ENCODE results near the gene CACNA1B. TPM values are rescaled to one million over a fixed set of nuclear protein-coding genes. Genes with fewer than 3 reads are reported as not detected.
"Not testable (repeated sequence)": the region's sequence is repeated elsewhere in the genome, so short reads cannot be mapped to it uniquely, and the experiment has no call there.

CACNA1B gene
- total RNA-seq, 1 experiment from 2014 or later = not detected

DNA sequence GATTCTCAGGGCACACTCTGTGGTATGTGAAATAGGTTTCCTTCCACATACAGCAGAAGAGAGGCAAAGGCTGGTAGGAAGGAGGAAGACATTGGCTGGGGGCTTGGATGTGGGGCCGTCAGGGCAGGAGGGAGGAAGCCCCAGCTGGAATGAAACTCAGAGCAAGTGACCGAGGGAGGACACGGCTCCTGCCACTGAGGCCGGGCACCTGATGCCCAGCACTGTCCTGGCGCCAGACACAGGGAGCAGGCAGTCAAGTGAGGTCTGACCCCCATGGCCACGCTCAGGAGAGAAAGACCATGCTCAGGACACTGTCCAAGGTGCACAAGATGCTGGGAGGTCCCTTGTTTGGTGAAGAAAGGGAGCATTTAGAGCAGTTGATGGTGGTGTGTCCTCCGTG is 245.5 kb downstream of the CACNA1B start:
- Mint-ChIP-seq H3K9me3 (ENCODE audit: low read depth, unreplicated experiment) (no peaks in the 10 kb centered on the region), H3K36me3 (ENCODE audit: insufficient read depth, unreplicated experiment) (peaks cover 5% of the 10 kb centered on the region), H3K27ac (ENCODE audit: unreplicated experiment) (no peak overlapping the region), H3K4me1 (ENCODE audit: low read depth, unreplicated experiment) (no peaks in the 10 kb centered on the region), H3K4me3 (ENCODE audit: low read depth, unreplicated experiment) (no peak overlapping the region), H3K27me3 (ENCODE audit: unreplicated experiment) (peaks cover 25% of the 10 kb centered on the region)
- no TSS peak for BruUV-seq (replicated peaks)
- intact Hi-C loops (cut with micrococcal nuclease; ENCODE audit: unreplicated experiment) = no loop called here
- DNase-seq = no peak
- CTCF ChIA-PET = no interaction called here
- TF ChIP-seq, protein P1, sequence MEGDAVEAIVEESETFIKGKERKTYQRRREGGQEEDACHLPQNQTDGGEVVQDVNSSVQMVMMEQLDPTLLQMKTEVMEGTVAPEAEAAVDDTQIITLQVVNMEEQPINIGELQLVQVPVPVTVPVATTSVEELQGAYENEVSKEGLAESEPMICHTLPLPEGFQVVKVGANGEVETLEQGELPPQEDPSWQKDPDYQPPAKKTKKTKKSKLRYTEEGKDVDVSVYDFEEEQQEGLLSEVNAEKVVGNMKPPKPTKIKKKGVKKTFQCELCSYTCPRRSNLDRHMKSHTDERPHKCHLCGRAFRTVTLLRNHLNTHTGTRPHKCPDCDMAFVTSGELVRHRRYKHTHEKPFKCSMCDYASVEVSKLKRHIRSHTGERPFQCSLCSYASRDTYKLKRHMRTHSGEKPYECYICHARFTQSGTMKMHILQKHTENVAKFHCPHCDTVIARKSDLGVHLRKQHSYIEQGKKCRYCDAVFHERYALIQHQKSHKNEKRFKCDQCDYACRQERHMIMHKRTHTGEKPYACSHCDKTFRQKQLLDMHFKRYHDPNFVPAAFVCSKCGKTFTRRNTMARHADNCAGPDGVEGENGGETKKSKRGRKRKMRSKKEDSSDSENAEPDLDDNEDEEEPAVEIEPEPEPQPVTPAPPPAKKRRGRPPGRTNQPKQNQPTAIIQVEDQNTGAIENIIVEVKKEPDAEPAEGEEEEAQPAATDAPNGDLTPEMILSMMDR (IDR thresholded peaks at IDR 0.05; ENCODE audit: unreplicated experiment) = no peak

DNA sequence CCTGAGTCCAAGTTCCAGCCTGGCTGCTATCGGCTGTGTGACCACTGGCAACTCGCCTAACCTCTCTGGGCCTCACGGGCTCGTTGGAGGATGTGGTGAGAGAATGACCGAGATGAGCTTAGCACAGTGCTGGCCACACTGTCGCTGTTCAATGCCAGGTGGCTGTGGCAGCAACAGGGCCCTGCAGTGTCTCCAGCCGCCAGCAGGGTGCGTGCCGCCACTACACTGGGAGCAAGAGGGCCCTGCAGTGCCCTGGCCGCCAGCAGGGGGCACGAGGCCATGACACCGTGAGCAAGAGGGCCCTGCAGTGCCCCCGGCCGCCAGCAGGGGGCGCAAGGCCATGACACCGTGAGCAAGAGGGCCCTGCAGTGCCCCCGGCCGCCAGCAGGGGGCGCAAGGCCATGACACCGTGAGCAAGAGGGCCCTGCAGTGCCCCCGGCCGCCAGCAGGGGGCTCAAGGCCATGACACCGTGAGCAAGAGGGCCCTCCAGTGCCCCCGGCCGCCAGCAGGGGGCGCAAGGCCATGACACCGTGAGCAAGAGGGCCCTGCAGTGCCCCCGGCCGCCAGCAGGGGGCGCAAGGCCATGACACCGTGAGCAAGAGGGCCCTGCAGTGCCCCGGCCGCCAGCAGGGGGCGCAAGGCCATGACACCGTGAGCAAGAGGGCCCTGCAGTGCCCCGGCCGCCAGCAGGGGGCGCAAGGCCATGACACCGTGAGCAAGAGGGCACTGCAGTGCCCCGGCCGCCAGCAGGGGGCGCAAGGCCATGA is 248.7 kb downstream of the CACNA1B start:
- BruUV-seq (replicated peaks); H3K4me1 Mint-ChIP-seq (ENCODE audit: low read depth, unreplicated experiment); CTCF ChIA-PET; H3K9me3 Mint-ChIP-seq (ENCODE audit: low read depth, unreplicated experiment); H3K36me3 Mint-ChIP-seq (ENCODE audit: insufficient read depth, unreplicated experiment); H3K4me3 Mint-ChIP-seq (ENCODE audit: low read depth, unreplicated experiment); intact Hi-C loops (cut with micrococcal nuclease; ENCODE audit: unreplicated experiment); H3K27ac Mint-ChIP-seq (ENCODE audit: unreplicated experiment); DNase-seq: not testable (repeated sequence)
- H3K27me3 Mint-ChIP-seq (ENCODE audit: unreplicated experiment) = peaks cover 12% of the 10 kb centered on the region

DNA sequence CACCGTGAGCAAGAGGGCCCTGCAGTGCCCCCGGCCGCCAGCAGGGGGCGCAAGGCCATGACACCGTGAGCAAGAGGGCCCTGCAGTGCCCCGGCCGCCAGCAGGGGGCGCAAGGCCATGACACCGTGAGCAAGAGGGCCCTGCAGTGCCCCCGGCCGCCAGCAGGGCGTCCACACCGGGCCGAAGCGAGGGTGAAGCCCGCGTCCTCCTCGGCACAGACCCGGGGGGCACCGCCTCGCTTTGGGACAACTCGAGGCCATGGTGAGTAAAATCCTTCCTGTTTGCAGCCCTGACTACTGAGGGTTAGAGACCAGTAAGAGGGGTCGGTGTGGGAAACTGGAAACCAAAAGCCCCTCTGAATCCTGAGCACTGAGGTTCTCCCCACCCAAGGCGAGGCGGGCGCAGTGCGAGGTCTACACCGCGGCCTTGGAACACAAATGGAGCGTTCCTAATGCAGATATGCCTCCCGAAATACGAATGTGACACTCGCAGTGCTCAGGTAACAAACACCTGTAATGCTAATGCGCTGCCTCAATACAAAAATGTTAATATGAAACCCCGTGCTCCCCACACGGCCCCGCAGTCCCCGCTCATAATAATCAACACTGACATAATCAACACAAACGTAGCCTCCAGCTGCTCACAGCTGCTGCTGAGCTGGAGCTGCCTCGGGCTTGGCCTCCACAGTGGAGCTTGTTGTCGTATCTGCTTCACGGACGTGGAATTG is 249.4 kb downstream of the CACNA1B start:
- CTCF ChIA-PET; DNase-seq; BruUV-seq (replicated peaks); H3K4me1 Mint-ChIP-seq (ENCODE audit: low read depth, unreplicated experiment); H3K4me3 Mint-ChIP-seq (ENCODE audit: low read depth, unreplicated experiment); H3K36me3 Mint-ChIP-seq (ENCODE audit: insufficient read depth, unreplicated experiment); intact Hi-C loops (cut with micrococcal nuclease; ENCODE audit: unreplicated experiment); H3K27ac Mint-ChIP-seq (ENCODE audit: unreplicated experiment); H3K9me3 Mint-ChIP-seq (ENCODE audit: low read depth, unreplicated experiment): not testable (repeated sequence)
- H3K27me3 Mint-ChIP-seq (ENCODE audit: unreplicated experiment) = peaks cover 12% of the 10 kb centered on the region

DNA sequence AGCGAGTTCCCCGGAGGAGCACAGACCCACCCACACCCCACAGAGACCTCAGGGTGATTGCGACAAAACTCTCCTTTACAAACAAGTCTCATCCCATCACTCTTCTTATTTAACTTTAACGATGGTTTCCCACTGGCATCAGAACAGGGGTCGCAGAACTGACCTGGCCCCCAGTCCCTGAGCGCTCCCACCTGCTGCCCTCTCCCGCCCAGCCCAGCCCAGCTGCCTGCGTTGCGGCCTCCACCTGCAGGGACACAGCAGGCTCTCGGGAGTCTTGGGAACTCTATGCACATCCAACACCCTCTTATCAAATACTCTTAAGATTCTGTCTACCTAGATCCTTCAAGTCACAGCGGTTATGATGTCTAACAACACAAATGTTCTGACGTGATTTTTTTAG is 250.4 kb downstream of the CACNA1B start:
- H3K27me3 Mint-ChIP-seq (ENCODE audit: unreplicated experiment); intact Hi-C loops (cut with micrococcal nuclease; ENCODE audit: unreplicated experiment); H3K36me3 Mint-ChIP-seq (ENCODE audit: insufficient read depth, unreplicated experiment); BruUV-seq (replicated peaks); H3K4me3 Mint-ChIP-seq (ENCODE audit: low read depth, unreplicated experiment); CTCF ChIA-PET; H3K4me1 Mint-ChIP-seq (ENCODE audit: low read depth, unreplicated experiment); H3K27ac Mint-ChIP-seq (ENCODE audit: unreplicated experiment); DNase-seq; H3K9me3 Mint-ChIP-seq (ENCODE audit: low read depth, unreplicated experiment): not testable (repeated sequence)

DNA sequence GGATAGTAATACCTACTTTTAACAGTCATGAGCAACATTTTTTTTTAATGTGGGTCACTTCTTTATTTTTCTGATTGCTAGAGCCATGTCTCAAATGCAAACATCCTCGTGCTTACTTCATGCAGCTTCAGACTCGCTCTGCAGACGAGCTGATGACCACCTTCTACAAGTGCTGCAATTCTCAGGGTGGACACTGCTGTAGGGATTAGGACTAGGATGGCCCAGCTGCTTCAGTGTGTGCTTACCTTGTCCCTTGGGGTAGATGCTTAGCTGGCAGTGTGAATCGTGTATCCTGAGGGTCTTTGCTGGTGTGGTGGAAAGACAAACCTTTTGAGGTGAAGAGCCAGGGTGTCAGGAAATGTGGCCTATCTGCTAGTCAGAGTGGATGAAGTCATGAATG is 251.7 kb downstream of the CACNA1B start:
- H3K27me3 Mint-ChIP-seq (ENCODE audit: unreplicated experiment); BruUV-seq (replicated peaks); H3K9me3 Mint-ChIP-seq (ENCODE audit: low read depth, unreplicated experiment); H3K4me3 Mint-ChIP-seq (ENCODE audit: low read depth, unreplicated experiment); H3K36me3 Mint-ChIP-seq (ENCODE audit: insufficient read depth, unreplicated experiment); H3K4me1 Mint-ChIP-seq (ENCODE audit: low read depth, unreplicated experiment); CTCF ChIA-PET; intact Hi-C loops (cut with micrococcal nuclease; ENCODE audit: unreplicated experiment); H3K27ac Mint-ChIP-seq (ENCODE audit: unreplicated experiment); DNase-seq: not testable (repeated sequence)

DNA sequence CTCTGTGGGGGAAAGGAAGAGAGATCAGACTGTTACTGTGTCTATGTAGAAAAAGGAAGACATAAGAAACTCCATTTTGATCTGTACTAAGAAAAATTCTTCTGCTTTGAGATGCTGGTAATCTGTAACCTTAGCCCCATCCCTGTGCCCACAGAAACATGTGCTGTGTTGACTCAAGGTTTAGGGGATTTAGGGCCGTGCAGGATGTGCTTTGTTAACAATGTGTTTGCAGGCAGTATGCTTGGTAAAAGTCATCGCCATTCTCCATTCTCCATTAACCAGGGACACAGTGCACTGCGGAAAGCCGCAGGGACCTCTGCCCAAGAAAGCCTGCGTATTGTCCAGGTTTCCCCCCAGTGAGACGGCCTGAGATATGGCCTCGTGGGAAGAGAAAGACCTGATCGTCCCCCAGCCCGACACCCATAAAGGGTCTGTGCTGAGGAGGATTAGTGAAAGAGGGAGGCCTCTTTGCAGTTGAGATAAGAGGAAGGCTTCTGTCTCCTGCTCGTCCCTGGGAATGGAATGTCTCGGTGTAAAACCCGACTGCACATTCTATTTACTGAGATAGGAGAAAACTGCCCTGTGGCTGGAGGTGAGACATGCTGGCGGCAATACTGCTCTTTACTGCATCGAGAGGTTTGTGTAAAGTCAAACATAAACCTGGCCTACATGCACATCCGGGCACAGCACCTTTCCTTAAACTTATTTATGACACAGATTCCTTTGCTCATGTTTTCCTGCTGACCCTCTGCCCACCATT is 255.5 kb downstream of the CACNA1B start:
- H3K27me3 Mint-ChIP-seq (ENCODE audit: unreplicated experiment); BruUV-seq (replicated peaks); H3K9me3 Mint-ChIP-seq (ENCODE audit: low read depth, unreplicated experiment); DNase-seq; H3K4me1 Mint-ChIP-seq (ENCODE audit: low read depth, unreplicated experiment); H3K36me3 Mint-ChIP-seq (ENCODE audit: insufficient read depth, unreplicated experiment); intact Hi-C loops (cut with micrococcal nuclease; ENCODE audit: unreplicated experiment); H3K4me3 Mint-ChIP-seq (ENCODE audit: low read depth, unreplicated experiment); CTCF ChIA-PET; H3K27ac Mint-ChIP-seq (ENCODE audit: unreplicated experiment): not testable (repeated sequence)

DNA sequence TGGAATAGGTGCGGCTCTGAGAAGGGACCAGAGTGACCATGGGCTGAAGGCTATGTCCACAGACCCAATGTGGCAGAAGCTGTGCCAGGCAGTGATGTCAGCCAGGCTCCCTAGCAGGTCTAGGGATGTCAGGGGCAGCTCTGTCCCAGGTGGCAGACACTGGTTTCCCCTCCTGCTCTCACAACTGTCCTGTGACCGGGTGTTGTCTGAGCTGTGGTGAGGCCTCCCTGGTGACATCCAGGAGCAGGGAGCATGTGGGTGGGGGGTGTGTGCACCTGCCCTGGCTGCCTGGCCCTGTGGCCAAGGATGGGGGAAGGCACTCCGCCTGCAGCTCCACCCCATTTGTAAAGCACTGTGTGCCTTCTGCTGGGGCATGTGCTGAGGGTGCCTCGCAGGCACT is 257.0 kb downstream of the CACNA1B start:
- H3K27me3 Mint-ChIP-seq (ENCODE audit: unreplicated experiment); CTCF ChIA-PET; H3K36me3 Mint-ChIP-seq (ENCODE audit: insufficient read depth, unreplicated experiment); H3K9me3 Mint-ChIP-seq (ENCODE audit: low read depth, unreplicated experiment); intact Hi-C loops (cut with micrococcal nuclease; ENCODE audit: unreplicated experiment); DNase-seq; H3K4me3 Mint-ChIP-seq (ENCODE audit: low read depth, unreplicated experiment); H3K4me1 Mint-ChIP-seq (ENCODE audit: low read depth, unreplicated experiment); BruUV-seq (replicated peaks); H3K27ac Mint-ChIP-seq (ENCODE audit: unreplicated experiment): not testable (repeated sequence)

DNA sequence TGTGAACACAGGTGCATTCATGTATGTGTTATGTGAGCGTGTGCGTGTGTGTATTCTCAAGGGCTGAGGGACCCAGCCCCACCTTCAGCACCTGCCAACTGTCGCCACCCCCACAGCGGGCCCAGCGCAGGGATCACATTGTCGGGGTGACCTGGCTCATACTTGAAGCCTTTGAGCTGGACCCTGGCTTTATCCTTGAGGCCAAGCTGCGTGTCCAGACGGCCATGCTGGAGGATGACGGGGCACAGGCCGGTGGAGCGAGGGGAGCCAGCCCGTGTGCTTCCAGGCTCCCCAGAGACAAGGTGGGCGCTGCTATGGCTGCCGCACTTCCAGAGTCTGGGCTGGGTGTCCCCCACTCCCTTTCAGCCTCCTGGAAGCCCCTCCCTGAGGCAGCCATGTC is 261.5 kb downstream of the CACNA1B start:
- H3K9me3 Mint-ChIP-seq (ENCODE audit: low read depth, unreplicated experiment); H3K36me3 Mint-ChIP-seq (ENCODE audit: insufficient read depth, unreplicated experiment); H3K4me1 Mint-ChIP-seq (ENCODE audit: low read depth, unreplicated experiment); H3K27ac Mint-ChIP-seq (ENCODE audit: unreplicated experiment); DNase-seq; H3K4me3 Mint-ChIP-seq (ENCODE audit: low read depth, unreplicated experiment); CTCF ChIA-PET; BruUV-seq (replicated peaks); intact Hi-C loops (cut with micrococcal nuclease; ENCODE audit: unreplicated experiment): not testable (repeated sequence)
- peaks cover 29% of the 10 kb centered on the region for H3K27me3 Mint-ChIP-seq (ENCODE audit: unreplicated experiment)

DNA sequence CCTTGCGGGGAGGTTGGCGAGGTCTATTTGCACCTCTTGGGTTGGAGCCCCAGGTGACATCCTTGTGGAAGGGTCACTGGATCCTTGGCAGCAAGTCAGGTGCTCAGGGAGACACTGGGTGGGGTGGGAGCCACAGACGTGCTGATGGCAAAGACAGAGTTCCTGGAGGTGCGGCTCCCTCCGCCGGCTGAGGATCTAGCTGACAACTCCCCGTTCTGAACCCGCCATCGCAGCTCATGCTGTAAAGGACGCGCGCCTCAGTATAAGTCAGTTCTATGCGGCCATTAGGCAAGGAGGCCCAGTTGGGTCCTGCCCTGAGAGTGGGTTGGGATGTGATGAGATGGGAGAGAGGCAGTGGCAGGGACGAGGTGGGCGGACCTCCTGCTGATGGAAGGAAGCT is 263.4 kb downstream of the CACNA1B start:
- DNase-seq; H3K27ac Mint-ChIP-seq (ENCODE audit: unreplicated experiment); intact Hi-C loops (cut with micrococcal nuclease; ENCODE audit: unreplicated experiment); H3K36me3 Mint-ChIP-seq (ENCODE audit: insufficient read depth, unreplicated experiment); H3K4me3 Mint-ChIP-seq (ENCODE audit: low read depth, unreplicated experiment); BruUV-seq (replicated peaks); CTCF ChIA-PET; H3K4me1 Mint-ChIP-seq (ENCODE audit: low read depth, unreplicated experiment); H3K9me3 Mint-ChIP-seq (ENCODE audit: low read depth, unreplicated experiment): not testable (repeated sequence)
- H3K27me3 Mint-ChIP-seq (ENCODE audit: unreplicated experiment) = peaks cover 29% of the 10 kb centered on the region
